ENCODE data around the gene ZNF652.

GRCh38 chr17:49252148-49252695 lies 109.8 kb downstream of the ZNF652 start:
- TF ChIP-seq CTCF (IDR thresholded peaks at IDR 0.05) (no peak), POLR2A (IDR thresholded peaks at IDR 0.05) (no peak)
